Endothelial cell of umbilical vein (primary cell): ENCODE data around the gene NSD2. TPM values are rescaled to one million over a fixed set of nuclear protein-coding genes. Genes with fewer than 3 reads are reported as not detected.

Source experiments
- BruUV-seq: library from RNA; stranded (reverse); fragments of 400-500 nt; replicated peaks from 2 replicates; lab custom pipeline; 2021; lab: Mats Ljungman, UMichigan
- CTCF ChIA-PET: fragments of 300-600, 350-600 bp; sonication (Branson Sonifier 250); formaldehyde crosslinking; loops from one replicate; lab custom pipeline; 2021; ENCODE audit warnings: antibody characterized with exemption, inconsistent platforms; lab: Charles Lee
- POLR2A ChIA-PET: fragments of 300-600, 350-600 bp; sonication (Branson Sonifier 250); formaldehyde crosslinking; loops from one replicate; lab custom pipeline; 2021; ENCODE audit warnings: antibody characterized with exemption, inconsistent platforms; lab: Charles Lee
- DNase-seq: peaks from one replicate; pipeline ENCODE4 v3.0.0-alpha.2; 2011; ENCODE audit warnings: low read depth, low spot score
- FAIRE-seq: peaks from 2 replicates; lab custom pipeline; 2011; peaks lifted over from hg19 to GRCh38; lab: Jason Lieb, UNC
- H2AFZ ChIP-seq: 2 replicates; pipeline ENCODE4 v1.6.0; 2012; ENCODE audit warnings: low read depth, low read length, control low read depth, inconsistent platforms
- H3K27ac ChIP-seq: 2 replicates; pipeline ENCODE4 v1.5.1; 2011; ENCODE audit warnings: low read depth, mild to moderate bottlenecking, control low read depth, low read length, moderate library complexity; ENCODE audit not compliant: insufficient read depth
- H3K27me3 ChIP-seq, 2 experiments: 2 replicates each; pipeline versions ENCODE4 v1.6.0 to v1.6.1; 2011; ENCODE audit warnings: low read length in 2 of 2, mixed read lengths in 1 of 2; ENCODE audit not compliant: control insufficient read depth in 2 of 2, insufficient read depth in 2 of 2
- H3K36me3 ChIP-seq, 2 experiments: 2 replicates in 1 of 2; 3 replicates in 1 of 2; pipeline ENCODE4 v1.5.1; 2011; ENCODE audit warnings: low read length in 2 of 2, mild to moderate bottlenecking in 1 of 2, moderate library complexity in 1 of 2; ENCODE audit not compliant: control insufficient read depth in 2 of 2, insufficient read depth in 2 of 2; ENCODE audit errors: extremely low read depth in 1 of 2
- H3K4me1 ChIP-seq: 3 replicates; pipeline ENCODE4 v1.5.1; 2011; ENCODE audit warnings: mild to moderate bottlenecking, low read length; ENCODE audit not compliant: control insufficient read depth, insufficient read depth; ENCODE audit errors: extremely low read depth
- H3K4me2 ChIP-seq: 2 replicates; pipeline ENCODE4 v1.6.1; 2011; ENCODE audit warnings: low read length, control low read depth, mixed read lengths; ENCODE audit not compliant: insufficient read depth
- H3K4me3 ChIP-seq, 3 experiments: fragments of 200-600 bp in 1 of 3; sonication (generic), shearing (Covaris generic) in 1 of 3; replicated peaks in 1 of 3; 2 replicates each; pipeline ENCODE4 v1.5.1; 2011 to 2016; ENCODE audit warnings: control low read depth in 3 of 3, low read length in 3 of 3, mild to moderate bottlenecking in 2 of 3, inconsistent platforms in 1 of 3, low read depth in 1 of 3, moderate library complexity in 1 of 3; ENCODE audit not compliant: insufficient read depth in 1 of 3
- H3K79me2 ChIP-seq: 2 replicates; pipeline ENCODE4 v1.6.0; 2012; ENCODE audit warnings: low read length, inconsistent platforms; ENCODE audit not compliant: control insufficient read depth, insufficient read depth
- H3K9ac ChIP-seq: replicated peaks from 2 replicates; pipeline ENCODE3; 2011; ENCODE audit warnings: low read length, control low read depth; ENCODE audit not compliant: insufficient read depth; ENCODE audit errors: extremely low read depth
- H3K9me1 ChIP-seq: replicated peaks from 3 replicates; pipeline ENCODE4 v1.6.0; 2011; ENCODE audit warnings: mild to moderate bottlenecking, low read length; ENCODE audit not compliant: control insufficient read depth, insufficient read depth; ENCODE audit errors: extremely low read depth
- H3K9me3 ChIP-seq: replicated peaks from 2 replicates; pipeline ENCODE4 v1.5.1; 2012; ENCODE audit warnings: low read length, inconsistent platforms; ENCODE audit not compliant: control insufficient read depth, insufficient read depth
- H4K20me1 ChIP-seq: replicated peaks from 2 replicates; pipeline ENCODE3; 2011; ENCODE audit warnings: mild to moderate bottlenecking, low read length; ENCODE audit not compliant: control insufficient read depth, insufficient read depth; ENCODE audit errors: extremely low read depth
- EZH2 ChIP-seq: IDR thresholded peaks from 2 replicates; pipeline ENCODE4 v1.6.1; 2012; ENCODE audit warnings: borderline replicate concordance, low read depth, mild to moderate bottlenecking, moderate library complexity, low read length, inconsistent platforms; ENCODE audit not compliant: severe bottlenecking
- FOS ChIP-seq: IDR thresholded peaks from 2 replicates; pipeline ENCODE4 v1.6.1; 2011; ENCODE audit warnings: mild to moderate bottlenecking, low read length, moderate library complexity, borderline replicate concordance; ENCODE audit not compliant: insufficient read depth
- GATA2 ChIP-seq: IDR thresholded peaks from 2 replicates; pipeline ENCODE4 v1.7.0; 2011; ENCODE audit warnings: low read depth, mild to moderate bottlenecking, moderate library complexity, mixed read lengths, low read length; ENCODE audit not compliant: insufficient read length, insufficient read depth
- JUN ChIP-seq: IDR thresholded peaks from 2 replicates; pipeline ENCODE4 v1.6.1; 2011; ENCODE audit warnings: borderline replicate concordance, low read depth; ENCODE audit not compliant: insufficient read length, insufficient read depth
- MYC ChIP-seq: IDR thresholded peaks from one replicate; pipeline ENCODE4 v1.6.1; 2011; ENCODE audit warnings: mild to moderate bottlenecking, low read depth, low read length
- POLR2AphosphoS5 ChIP-seq: IDR thresholded peaks from 2 replicates; pipeline ENCODE4 v1.6.1; 2012; ENCODE audit warnings: low read depth, mild to moderate bottlenecking, control low read depth, low read length, moderate library complexity; ENCODE audit not compliant: insufficient read depth
- dilution Hi-C: fragments of 300-500 bp; cut with MboI; formaldehyde crosslinking; loops from one replicate; pipeline ENCODE4 v1.15.0; 2019; ENCODE audit warnings: low sequenced_read_pairs; ENCODE audit not compliant: extremely low pct_ligation_motif_present
- intact Hi-C: fragments of 100-400 bp; cut with micrococcal nuclease; formaldehyde crosslinking; loops from one replicate; pipeline ENCODE4 v1.10.0; 2022
- polyA plus RNA-seq, 4 experiments: library from polyadenylated mRNA; depleted of rRNA in 3 of 4; stranded (reverse) in 3 of 4; unstranded in 1 of 4; fragments of >200 nt; gene quantifications; 2 replicates each; pipeline versions ENCODE4 v1.2.1 to v1.2.3, GENCODE V29; 2011 to 2012; ENCODE audit warnings: missing spikeins in 1 of 4
- total RNA-seq: library from RNA; stranded (reverse); gene quantifications from 2 replicates; pipeline ENCODE4 v1.2.3, GENCODE V29; 2021
- TF ChIP-seq, protein P1 (sequence below), 2 donors: IDR thresholded peaks; 1 replicate in 1 of 2; 2 replicates in 1 of 2; pipeline ENCODE4 v1.5.1; 2011; ENCODE audit warnings: low read length in 2 of 2, mild to moderate bottlenecking in 2 of 2, moderate library complexity in 2 of 2, control low read depth in 1 of 2, inconsistent platforms in 1 of 2, low read depth in 1 of 2; ENCODE audit not compliant: insufficient read depth in 1 of 2; ENCODE audit errors: extremely low read depth in 1 of 2
- TF ChIP-seq, protein P2 (sequence below): IDR thresholded peaks from 2 replicates; pipeline ENCODE4 v1.6.1; 2011; ENCODE audit not compliant: insufficient read depth, insufficient read length

Gene NSD2
- total and polyA plus RNA-seq, 2 donors (not counting 3 experiments of a cell fraction or from before 2014, with no cell fraction given), result 31.3 to 171 TPM

DNA sequence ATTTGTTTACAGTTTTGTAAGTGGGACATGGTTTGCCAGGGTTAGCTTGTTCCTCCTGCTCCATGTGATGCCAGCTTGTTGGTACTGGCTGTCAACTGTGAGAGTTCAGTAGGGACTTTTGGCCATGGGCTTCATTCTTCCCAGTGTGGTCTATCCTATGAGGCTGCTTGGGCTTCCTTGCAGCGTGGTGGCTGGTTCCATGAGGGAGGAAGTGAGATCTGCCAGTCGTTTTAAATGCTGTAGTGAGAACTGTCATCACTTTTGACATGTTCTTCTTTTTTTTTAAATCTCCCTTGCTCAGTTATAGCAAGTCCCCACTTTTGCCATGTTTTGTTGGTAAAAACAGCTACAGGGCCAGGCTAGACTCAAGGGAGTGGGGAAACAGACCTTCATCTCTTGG lies 15.9 kb downstream of the NSD2 start:
- FAIRE-seq (no peak), DNase-seq (no peak)
- no peaks in the 10 kb centered on the region for H3K27me3 ChIP-seq
- dilution Hi-C loops (no loop called here), intact Hi-C loops (no loop called here)
- no peaks in the 10 kb centered on the region for H3K4me1 ChIP-seq
- ChIA-PET CTCF (interaction anchor here (1.9 to 3.3 kb wide), 3 partner anchors 12 to 13 kb away, joined by 8 to 13 read pairs (median 9); no protein-coding TSS in a partner anchor), POLR2A (no interaction called here)
- no peak overlapping the region for H3K4me3 ChIP-seq
- no peak overlapping the region for H3K27ac ChIP-seq
- BruUV-seq, result no TSS peak
- H3K4me2 ChIP-seq, result no peak overlapping the region
- no peak overlapping the region for H3K9ac ChIP-seq
- H3K79me2 ChIP-seq, result peaks cover 99% of the 10 kb centered on the region
- H3K9me1 ChIP-seq, result no peaks in the 10 kb centered on the region
- no peak for TF ChIP-seq EZH2
- TF ChIP-seq JUN, result no peak
- TF ChIP-seq, protein P1, sequence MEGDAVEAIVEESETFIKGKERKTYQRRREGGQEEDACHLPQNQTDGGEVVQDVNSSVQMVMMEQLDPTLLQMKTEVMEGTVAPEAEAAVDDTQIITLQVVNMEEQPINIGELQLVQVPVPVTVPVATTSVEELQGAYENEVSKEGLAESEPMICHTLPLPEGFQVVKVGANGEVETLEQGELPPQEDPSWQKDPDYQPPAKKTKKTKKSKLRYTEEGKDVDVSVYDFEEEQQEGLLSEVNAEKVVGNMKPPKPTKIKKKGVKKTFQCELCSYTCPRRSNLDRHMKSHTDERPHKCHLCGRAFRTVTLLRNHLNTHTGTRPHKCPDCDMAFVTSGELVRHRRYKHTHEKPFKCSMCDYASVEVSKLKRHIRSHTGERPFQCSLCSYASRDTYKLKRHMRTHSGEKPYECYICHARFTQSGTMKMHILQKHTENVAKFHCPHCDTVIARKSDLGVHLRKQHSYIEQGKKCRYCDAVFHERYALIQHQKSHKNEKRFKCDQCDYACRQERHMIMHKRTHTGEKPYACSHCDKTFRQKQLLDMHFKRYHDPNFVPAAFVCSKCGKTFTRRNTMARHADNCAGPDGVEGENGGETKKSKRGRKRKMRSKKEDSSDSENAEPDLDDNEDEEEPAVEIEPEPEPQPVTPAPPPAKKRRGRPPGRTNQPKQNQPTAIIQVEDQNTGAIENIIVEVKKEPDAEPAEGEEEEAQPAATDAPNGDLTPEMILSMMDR (IDR thresholded peaks at IDR 0.05; ENCODE audit: extremely low read depth in 1 of 2, insufficient read depth in 1 of 2, low read depth in 1 of 2, low read length in 2 of 2), result no peak
- TF ChIP-seq, protein P2, sequence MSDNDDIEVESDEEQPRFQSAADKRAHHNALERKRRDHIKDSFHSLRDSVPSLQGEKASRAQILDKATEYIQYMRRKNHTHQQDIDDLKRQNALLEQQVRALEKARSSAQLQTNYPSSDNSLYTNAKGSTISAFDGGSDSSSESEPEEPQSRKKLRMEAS, result no peak
- no peak for TF ChIP-seq POLR2AphosphoS5
- TF ChIP-seq MYC, result no peak
- TF ChIP-seq GATA2, result no peak
- TF ChIP-seq FOS, result no peak
- no peaks in the 10 kb centered on the region for H4K20me1 ChIP-seq
- no peaks in the 10 kb centered on the region for H3K9me3 ChIP-seq
- no peaks in the 10 kb centered on the region for H3K36me3 ChIP-seq
- no peak overlapping the region for H2AFZ ChIP-seq
